ENCODE results near the gene KLHL1. TPM values are rescaled to one million over a fixed set of nuclear protein-coding genes. Genes with fewer than 3 reads are reported as not detected.

The KLHL1 gene
- total RNA-seq, 5 donors from 2014 or later (not counting 1 experiment from before 2014, with no cell fraction given), result not detected

GRCh38 chr13:70107125-70107497, 1.1 kb downstream of the KLHL1 start:
- no peak overlapping the region for H3K27ac ChIP-seq (ENCODE audit: low read length)
- WGBS (ENCODE audit: insufficient coverage), result 20% methylated on average over 5 of the region's 9 CpGs
- H3K4me3 Mint-ChIP-seq, result no peak overlapping the region
- H3K36me3 ChIP-seq (ENCODE audit: control insufficient read depth in 2 of 2, extremely low read depth in 1 of 2, insufficient read depth in 1 of 2, low read length in 1 of 2), result no peaks in the 10 kb centered on the region
- no peak for ATAC-seq (replicated peaks in 1 of 4)
- H3K9me3 Mint-ChIP-seq, result peaks cover 8 to 15% (median 11%) of the 10 kb centered on the region in 3 donors
- no peak for DNase-seq
- no peaks in the 10 kb centered on the region for H3K4me1 ChIP-seq (ENCODE audit: control insufficient read depth in 1 of 2, extremely low read depth in 1 of 2, insufficient read depth in 2 of 2, low read length in 2 of 2)
- H3K4me3 ChIP-seq (ENCODE audit: control insufficient read depth in 1 of 2, extremely low read depth in 1 of 2, low read length in 1 of 2), result no peak overlapping the region
- H3K9me3 ChIP-seq, result no peaks in the 10 kb centered on the region
- peaks cover 0 to 4% of the 10 kb centered on the region in 2 donors for H3K27me3 Mint-ChIP-seq
- H3K36me3 Mint-ChIP-seq, result no peaks in the 10 kb centered on the region
- no peak overlapping the region for H3K27ac Mint-ChIP-seq
- H3K27me3 ChIP-seq (replicated peaks in 1 of 2; ENCODE audit: control insufficient read depth in 2 of 2, extremely low read depth in 1 of 2, insufficient read depth in 2 of 2, low read length in 1 of 2), result peaks cover 0 to 8% of the 10 kb centered on the region in 2 experiments
- H3K4me1 Mint-ChIP-seq, result no peaks in the 10 kb centered on the region
- CTCF ChIA-PET, result no interaction called here
- POLR2A ChIA-PET, result no interaction called here

DNA sequence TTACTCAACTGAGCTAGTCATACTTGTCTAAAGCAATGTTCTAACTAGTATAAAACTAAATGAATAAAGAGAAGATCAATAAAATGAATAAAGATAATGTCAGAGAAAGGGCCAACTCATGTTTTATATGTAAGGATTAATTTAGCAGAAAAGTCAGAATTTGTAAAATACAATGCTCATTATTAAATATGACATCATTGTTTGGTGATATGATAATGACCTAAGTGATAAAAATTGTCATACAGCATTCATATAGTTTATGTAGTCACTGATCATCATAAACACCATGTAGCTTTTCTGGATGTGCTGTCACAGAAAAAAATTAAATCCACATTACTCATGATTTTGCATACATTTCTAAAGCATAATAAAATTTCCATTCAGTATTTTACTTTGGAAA, 3.8 kb downstream of the KLHL1 start:
- Mint-ChIP-seq H3K27me3 (peaks cover 0 to 4% of the 10 kb centered on the region in 2 donors), H3K4me3 (no peak overlapping the region), H3K27ac (no peak overlapping the region), H3K4me1 (no peaks in the 10 kb centered on the region), H3K36me3 (no peaks in the 10 kb centered on the region), H3K9me3 (peaks cover 7 to 15% (median 11%) of the 10 kb centered on the region in 3 donors)
- H3K36me3 ChIP-seq (ENCODE audit: control insufficient read depth in 2 of 2, extremely low read depth in 1 of 2, insufficient read depth in 1 of 2, low read length in 1 of 2), result no peaks in the 10 kb centered on the region
- ChIA-PET POLR2A (no interaction called here), CTCF (no interaction called here)
- H3K27ac ChIP-seq (ENCODE audit: low read length), result no peak overlapping the region
- no peak overlapping the region for H3K4me3 ChIP-seq (ENCODE audit: control insufficient read depth in 1 of 2, extremely low read depth in 1 of 2, low read length in 1 of 2)
- peaks cover 0 to 8% of the 10 kb centered on the region in 2 experiments for H3K27me3 ChIP-seq (replicated peaks in 1 of 2; ENCODE audit: control insufficient read depth in 2 of 2, extremely low read depth in 1 of 2, insufficient read depth in 2 of 2, low read length in 1 of 2)
- no peaks in the 10 kb centered on the region for H3K4me1 ChIP-seq (ENCODE audit: control insufficient read depth in 1 of 2, extremely low read depth in 1 of 2, insufficient read depth in 2 of 2, low read length in 2 of 2)
- ATAC-seq (replicated peaks in 1 of 4) (no peak), DNase-seq (no peak)
- no peaks in the 10 kb centered on the region for H3K9me3 ChIP-seq

DNA sequence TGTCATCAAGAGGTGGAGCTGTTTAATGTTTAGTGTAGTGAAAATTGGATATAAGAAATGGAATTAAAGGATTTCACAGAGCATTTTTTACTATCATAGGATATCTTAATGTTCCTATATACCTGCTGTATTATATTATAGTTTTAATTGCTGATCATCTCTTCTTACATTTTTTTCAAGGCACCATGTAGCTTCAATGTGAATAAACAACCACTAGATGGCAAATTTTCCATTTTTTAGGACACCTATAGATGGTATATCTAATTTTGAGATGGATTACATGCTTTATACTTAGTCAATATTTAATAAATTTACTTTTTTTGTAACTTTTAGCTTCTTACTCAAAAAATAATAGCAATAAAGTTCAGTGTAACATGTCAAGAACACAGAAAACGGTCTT, 9.6 kb downstream of the KLHL1 start:
- Mint-ChIP-seq H3K4me1 (no peaks in the 10 kb centered on the region), H3K27ac (no peak overlapping the region), H3K4me3 (no peak overlapping the region), H3K9me3 (peaks cover 3 to 16% (median 7%) of the 10 kb centered on the region in 3 donors), H3K27me3 (no peaks in the 10 kb centered on the region), H3K36me3 (no peaks in the 10 kb centered on the region)
- H3K4me1 ChIP-seq (ENCODE audit: control insufficient read depth in 1 of 2, extremely low read depth in 1 of 2, insufficient read depth in 2 of 2, low read length in 2 of 2), result no peaks in the 10 kb centered on the region
- H3K27me3 ChIP-seq (replicated peaks in 1 of 2; ENCODE audit: control insufficient read depth in 2 of 2, extremely low read depth in 1 of 2, insufficient read depth in 2 of 2, low read length in 1 of 2), result no peaks in the 10 kb centered on the region
- no peak for DNase-seq
- no CpG with 5 or more reads among the region's 1 CpG for WGBS (ENCODE audit: insufficient coverage)
- no peaks in the 10 kb centered on the region for H3K36me3 ChIP-seq (ENCODE audit: control insufficient read depth in 2 of 2, extremely low read depth in 1 of 2, insufficient read depth in 1 of 2, low read length in 1 of 2)
- no peak overlapping the region for H3K27ac ChIP-seq (ENCODE audit: low read length)
- no peaks in the 10 kb centered on the region for H3K9me3 ChIP-seq
- no peak overlapping the region for H3K4me3 ChIP-seq (ENCODE audit: control insufficient read depth in 1 of 2, extremely low read depth in 1 of 2, low read length in 1 of 2)
- POLR2A ChIA-PET, result interaction anchor here in 1 of 2 donors (0.5 kb wide), 1 partner anchor 11 kb away, joined by 6 read pairs; no protein-coding TSS in a partner anchor
- CTCF ChIA-PET, result no interaction called here
- no peak for ATAC-seq (replicated peaks in 1 of 4)

DNA sequence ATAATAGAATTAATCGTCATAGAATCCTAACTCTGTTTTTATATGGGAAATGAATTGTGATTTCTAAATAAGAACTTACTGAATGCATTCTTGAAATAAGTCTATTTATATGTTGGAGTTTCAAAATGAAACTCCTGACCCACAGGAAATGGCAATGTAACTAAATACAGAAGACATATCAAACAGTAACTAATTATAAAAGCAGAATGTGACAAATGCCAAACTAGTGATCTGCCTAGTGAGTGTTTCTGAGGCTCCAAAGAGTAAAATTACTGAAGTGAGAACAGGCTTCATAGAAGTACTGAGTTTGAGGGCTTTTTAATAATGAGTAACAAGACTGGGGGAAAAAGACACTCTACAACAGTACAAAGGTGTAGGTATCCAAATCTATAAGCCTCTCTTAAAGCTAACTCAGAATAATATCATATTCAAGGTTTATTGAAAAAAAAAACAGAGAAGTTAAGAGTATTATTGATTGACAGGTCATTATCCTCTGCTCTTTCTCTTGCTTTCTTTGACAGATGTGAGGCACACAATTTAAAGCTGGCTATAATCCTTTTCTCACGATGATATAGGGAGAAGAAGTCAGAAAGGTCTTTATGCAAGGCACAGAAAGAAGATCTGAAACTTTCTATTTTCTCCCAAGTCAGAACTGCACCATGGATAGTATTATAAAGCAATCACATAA, 18.1 kb downstream of the KLHL1 start:
- H3K4me1 Mint-ChIP-seq, result no peaks in the 10 kb centered on the region
- H3K4me3 ChIP-seq (ENCODE audit: control insufficient read depth in 1 of 2, extremely low read depth in 1 of 2, low read length in 1 of 2), result no peak overlapping the region
- peaks cover 14 to 27% (median 17%) of the 10 kb centered on the region in 3 donors for H3K9me3 Mint-ChIP-seq
- no peaks in the 10 kb centered on the region for H3K27me3 Mint-ChIP-seq
- CTCF ChIA-PET, result interaction anchor here in 1 of 2 donors (1.1 kb wide), 1 partner anchor 12 kb away, joined by 4 read pairs; no protein-coding TSS in a partner anchor
- no peaks in the 10 kb centered on the region for H3K9me3 ChIP-seq
- DNase-seq (no peak), ATAC-seq (replicated peaks in 1 of 4) (no peak)
- WGBS (ENCODE audit: insufficient coverage), result no CpG with 5 or more reads among the region's 2 CpGs
- H3K27me3 ChIP-seq (replicated peaks in 1 of 2; ENCODE audit: control insufficient read depth in 2 of 2, extremely low read depth in 1 of 2, insufficient read depth in 2 of 2, low read length in 1 of 2), result no peaks in the 10 kb centered on the region
- no peak overlapping the region for H3K27ac ChIP-seq (ENCODE audit: low read length)
- no peak overlapping the region for H3K4me3 Mint-ChIP-seq
- POLR2A ChIA-PET, result no interaction called here
- no peaks in the 10 kb centered on the region for H3K4me1 ChIP-seq (ENCODE audit: control insufficient read depth in 1 of 2, extremely low read depth in 1 of 2, insufficient read depth in 2 of 2, low read length in 2 of 2)
- H3K36me3 Mint-ChIP-seq, result no peaks in the 10 kb centered on the region
- H3K27ac Mint-ChIP-seq, result no peak overlapping the region
- no peaks in the 10 kb centered on the region for H3K36me3 ChIP-seq (ENCODE audit: control insufficient read depth in 2 of 2, extremely low read depth in 1 of 2, insufficient read depth in 1 of 2, low read length in 1 of 2)

DNA sequence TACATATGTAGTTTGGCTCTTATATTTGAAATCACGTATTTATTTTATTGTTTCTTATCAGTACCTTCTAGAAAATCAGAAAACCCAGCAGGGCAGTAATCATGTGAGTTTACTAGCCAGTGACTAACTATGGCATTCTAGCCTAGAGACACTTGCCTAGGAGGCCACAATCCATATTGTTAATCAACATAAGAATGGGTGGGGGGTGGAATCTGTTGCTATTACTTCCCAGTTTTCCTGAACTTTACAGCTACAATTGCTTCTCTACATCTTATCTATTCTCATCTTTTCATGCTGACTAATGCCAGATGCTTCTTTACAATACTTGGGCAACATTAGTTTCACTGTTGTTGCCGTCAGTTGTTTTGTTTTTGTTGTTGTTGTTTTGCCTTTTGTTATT, 19.3 kb downstream of the KLHL1 start:
- no peak overlapping the region for H3K27ac Mint-ChIP-seq
- no peak overlapping the region for H3K27ac ChIP-seq (ENCODE audit: low read length)
- ChIA-PET CTCF (no interaction called here), POLR2A (no interaction called here)
- no peaks in the 10 kb centered on the region for H3K4me1 Mint-ChIP-seq
- no peaks in the 10 kb centered on the region for H3K27me3 Mint-ChIP-seq
- no peaks in the 10 kb centered on the region for H3K36me3 ChIP-seq (ENCODE audit: control insufficient read depth in 2 of 2, extremely low read depth in 1 of 2, insufficient read depth in 1 of 2, low read length in 1 of 2)
- no peak overlapping the region for H3K4me3 ChIP-seq (ENCODE audit: control insufficient read depth in 1 of 2, extremely low read depth in 1 of 2, low read length in 1 of 2)
- H3K4me1 ChIP-seq (ENCODE audit: control insufficient read depth in 1 of 2, extremely low read depth in 1 of 2, insufficient read depth in 2 of 2, low read length in 2 of 2), result no peaks in the 10 kb centered on the region
- no CpG with 5 or more reads among the region's 2 CpGs for WGBS (ENCODE audit: insufficient coverage)
- H3K9me3 ChIP-seq, result no peaks in the 10 kb centered on the region
- ATAC-seq (replicated peaks in 1 of 4), result no peak
- no peaks in the 10 kb centered on the region for H3K36me3 Mint-ChIP-seq
- H3K9me3 Mint-ChIP-seq, result peaks cover 18 to 26% (median 18%) of the 10 kb centered on the region in 3 donors
- DNase-seq, result no peak
- no peaks in the 10 kb centered on the region for H3K27me3 ChIP-seq (replicated peaks in 1 of 2; ENCODE audit: control insufficient read depth in 2 of 2, extremely low read depth in 1 of 2, insufficient read depth in 2 of 2, low read length in 1 of 2)
- no peak overlapping the region for H3K4me3 Mint-ChIP-seq

- DNase-seq (no peak), ATAC-seq (replicated peaks in 1 of 4) (no peak)
- CTCF ChIA-PET, result no interaction called here
- H3K4me1 Mint-ChIP-seq, result no peaks in the 10 kb centered on the region
- no peaks in the 10 kb centered on the region for H3K9me3 ChIP-seq
- H3K27ac ChIP-seq (ENCODE audit: low read length), result no peak overlapping the region
- H3K9me3 Mint-ChIP-seq, result peaks cover 18 to 26% (median 18%) of the 10 kb centered on the region in 3 donors
- POLR2A ChIA-PET, result interaction anchor here in 1 of 2 donors (0.7 kb wide), 1 partner anchor 11 kb away, joined by 6 read pairs; no protein-coding TSS in a partner anchor
- no peak overlapping the region for H3K4me3 Mint-ChIP-seq
- no peak overlapping the region for H3K4me3 ChIP-seq (ENCODE audit: control insufficient read depth in 1 of 2, extremely low read depth in 1 of 2, low read length in 1 of 2)
- H3K36me3 Mint-ChIP-seq, result no peaks in the 10 kb centered on the region
- WGBS (ENCODE audit: insufficient coverage), result no CpG with 5 or more reads among the region's 4 CpGs
- H3K27ac Mint-ChIP-seq, result no peak overlapping the region
- H3K4me1 ChIP-seq (ENCODE audit: control insufficient read depth in 1 of 2, extremely low read depth in 1 of 2, insufficient read depth in 2 of 2, low read length in 2 of 2), result no peaks in the 10 kb centered on the region
- H3K27me3 ChIP-seq (replicated peaks in 1 of 2; ENCODE audit: control insufficient read depth in 2 of 2, extremely low read depth in 1 of 2, insufficient read depth in 2 of 2, low read length in 1 of 2), result no peaks in the 10 kb centered on the region
- no peaks in the 10 kb centered on the region for H3K27me3 Mint-ChIP-seq
- no peaks in the 10 kb centered on the region for H3K36me3 ChIP-seq (ENCODE audit: control insufficient read depth in 2 of 2, extremely low read depth in 1 of 2, insufficient read depth in 1 of 2, low read length in 1 of 2)
These were observed 21.0 kb downstream of the KLHL1 start for GRCh38 chr13:70087247-70087646.
